A549 treated with Hydrocortisone at 1 μM for 4 hours (cell line): ENCODE results near the gene TNPO2. TPM values are rescaled to one million over a fixed set of nuclear protein-coding genes. Genes with fewer than 3 reads are reported as not detected.

Source experiments
- total RNA-seq: library from RNA; stranded (reverse); fragments of 200-300 nt; extraction: Qiagen RNA extraction; gene quantifications from 5 replicates; pipeline ENCODE4 v1.2.3, GENCODE V29; 2022

The TNPO2 gene
- total RNA-seq, result 29.9 to 34.4 TPM (median 32.2 TPM) in 5 replicates

DNA sequence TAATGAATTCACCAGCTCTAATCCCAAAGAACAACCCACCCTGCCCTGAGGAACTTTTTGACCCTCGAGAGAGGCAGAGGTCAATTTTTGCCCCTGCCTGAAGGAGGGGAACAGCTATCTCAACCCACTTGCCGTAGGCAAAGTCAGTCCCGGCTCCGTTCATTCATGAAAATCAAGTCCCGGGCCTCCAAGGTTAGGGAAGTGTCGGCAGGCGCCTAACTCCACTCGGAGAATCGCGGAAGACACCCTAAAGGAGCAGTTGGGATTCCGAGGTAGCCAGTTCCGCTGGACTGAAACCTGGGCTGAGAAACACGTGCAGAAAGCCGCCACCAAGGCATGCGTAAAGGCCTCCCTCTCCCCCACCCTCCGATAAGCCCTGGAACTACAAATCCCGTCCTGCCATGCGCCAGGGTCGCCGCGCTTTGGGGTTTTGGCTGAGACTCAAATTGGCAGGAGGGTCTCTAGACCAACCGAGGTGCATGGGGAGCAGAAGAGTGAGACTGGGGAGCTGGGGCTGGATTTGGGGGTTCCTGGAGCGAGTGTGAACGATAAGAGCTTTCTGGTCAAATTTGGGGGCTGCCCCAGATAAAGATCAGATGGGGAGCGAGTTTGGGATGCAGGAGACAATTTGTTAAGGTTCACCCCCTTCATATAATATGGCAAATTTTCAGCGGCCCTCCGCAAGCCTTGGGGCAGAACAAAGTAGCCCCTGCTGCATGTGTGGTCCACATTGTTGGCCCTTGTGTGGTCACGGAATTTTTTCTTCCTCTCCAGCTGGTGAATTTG, at the start of gene TNPO2:
TSS of gene TNPO2 (minus strand) at position 292 of the 786 bp plus-strand sequence. CDS start 2,955 bp downstream, outside the sequence.

DNA sequence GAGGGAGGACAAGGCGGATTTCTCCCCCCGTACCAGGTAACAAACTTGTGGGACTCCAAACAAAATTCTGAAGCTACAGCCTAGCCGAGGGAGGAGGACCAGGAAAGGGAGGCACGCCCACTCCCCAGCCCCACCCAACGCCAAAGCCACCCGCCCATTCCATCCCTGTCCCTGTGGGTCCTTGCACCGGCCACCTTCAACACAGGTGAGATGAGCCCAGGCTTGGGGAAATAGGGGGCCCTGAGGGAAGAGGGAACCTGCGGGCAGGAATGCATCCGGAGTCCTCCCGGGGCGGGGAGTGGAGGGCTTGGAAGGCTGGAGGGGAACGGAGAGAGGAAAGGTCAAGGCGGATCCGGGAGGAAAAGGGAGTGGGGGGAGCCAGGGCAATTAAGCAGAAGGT, 27.9 kb upstream of the TNPO2 start, which contains the start of gene BEST2:
TSS of gene BEST2 (plus strand) at position 157 of the 400 bp plus-strand sequence. CDS start 802 bp downstream, outside the sequence.

DNA sequence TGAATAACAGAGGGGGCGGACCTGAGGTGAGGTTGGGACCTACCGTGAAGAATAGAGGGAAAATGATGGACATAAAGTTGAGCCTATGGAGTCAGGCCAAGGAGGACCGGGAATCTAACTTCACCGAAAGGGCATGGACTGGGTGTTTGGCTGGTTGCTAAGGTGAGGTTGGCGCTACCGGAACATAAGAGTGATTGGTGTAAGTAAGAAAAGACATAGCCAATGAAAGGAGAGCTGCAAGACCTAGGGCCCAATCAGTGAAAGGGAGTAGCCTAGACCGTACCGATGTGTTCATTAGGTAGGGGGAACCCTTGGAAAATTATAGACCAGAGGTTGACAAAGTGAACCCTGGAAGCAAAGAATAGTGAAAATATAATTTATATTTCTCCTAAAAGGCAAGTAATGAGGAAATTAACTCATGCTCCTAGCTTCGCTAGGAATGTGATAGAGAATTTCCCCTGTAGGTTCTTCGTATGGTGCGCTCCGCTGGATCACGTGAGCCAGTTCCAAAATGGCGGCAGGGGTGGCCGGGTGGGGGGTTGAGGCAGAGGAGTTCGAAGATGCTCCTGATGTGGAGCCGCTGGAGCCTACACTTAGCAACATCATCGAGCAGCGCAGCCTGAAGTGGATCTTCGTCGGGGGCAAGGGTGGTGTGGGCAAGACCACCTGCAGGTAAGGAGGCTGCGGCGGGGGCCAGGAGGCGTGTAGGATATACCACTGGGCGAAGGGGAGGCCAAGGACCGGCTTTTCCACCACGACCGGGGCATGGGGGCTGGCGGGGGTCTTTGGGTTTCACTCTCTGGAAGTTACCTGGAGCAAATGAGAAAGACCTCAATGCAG, 13.5 kb upstream of the TNPO2 start, which contains the start of gene GET3:
TSS of gene GET3 (plus strand) at position 503 of the 840 bp plus-strand sequence. CDS start at position 512, 9 bp downstream.

DNA sequence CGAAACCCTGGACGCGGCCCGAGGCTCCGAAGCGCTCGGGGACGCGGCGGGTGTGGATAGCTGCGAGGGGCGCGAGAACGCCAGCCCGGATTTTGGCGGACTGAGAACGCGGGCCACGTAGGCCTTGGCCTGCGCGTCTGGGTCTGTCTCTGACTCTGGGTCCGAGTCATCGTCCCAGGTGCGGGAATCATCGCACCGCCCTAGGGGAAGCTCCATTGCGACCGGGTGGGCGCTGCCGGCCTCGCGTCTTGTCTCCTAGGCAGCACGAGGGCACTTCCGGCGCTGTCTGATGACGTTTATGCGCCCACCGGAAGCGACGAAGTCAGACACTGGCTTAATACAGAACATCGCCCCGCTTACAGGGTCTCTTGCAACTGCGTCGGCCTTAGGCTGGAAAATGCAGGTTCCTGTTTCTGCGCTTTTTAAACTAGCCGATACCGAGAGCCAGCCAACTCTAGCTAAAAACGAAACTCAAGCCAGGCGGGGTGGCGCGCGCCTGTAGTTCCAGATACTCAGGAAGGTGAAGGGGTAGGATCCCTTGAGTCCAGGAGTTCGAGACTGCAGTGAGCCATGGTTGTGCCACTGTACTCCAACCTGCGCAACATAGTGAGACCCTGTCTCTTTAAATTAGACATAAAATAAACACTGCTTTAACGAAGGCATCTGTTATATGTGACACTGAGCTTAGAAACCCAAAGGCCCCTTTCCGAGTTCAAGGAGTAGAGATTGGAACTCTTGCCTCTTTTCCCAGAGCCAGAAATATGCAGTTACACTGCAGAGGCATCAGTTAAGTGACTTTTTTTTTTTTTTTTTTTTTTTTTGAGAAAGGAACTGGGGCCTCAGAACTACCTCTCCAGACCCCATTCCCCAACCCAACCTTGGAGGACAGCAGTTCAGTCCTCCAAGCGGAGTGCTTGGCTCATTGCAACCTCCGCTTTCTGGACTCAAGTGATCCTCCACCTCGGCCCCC, 27.1 kb downstream of the TNPO2 start, which contains the start of gene FBXW9:
TSS of gene FBXW9 (minus strand) at position 266 of the 970 bp plus-strand sequence. CDS start at position 216, 50 bp downstream.

DNA sequence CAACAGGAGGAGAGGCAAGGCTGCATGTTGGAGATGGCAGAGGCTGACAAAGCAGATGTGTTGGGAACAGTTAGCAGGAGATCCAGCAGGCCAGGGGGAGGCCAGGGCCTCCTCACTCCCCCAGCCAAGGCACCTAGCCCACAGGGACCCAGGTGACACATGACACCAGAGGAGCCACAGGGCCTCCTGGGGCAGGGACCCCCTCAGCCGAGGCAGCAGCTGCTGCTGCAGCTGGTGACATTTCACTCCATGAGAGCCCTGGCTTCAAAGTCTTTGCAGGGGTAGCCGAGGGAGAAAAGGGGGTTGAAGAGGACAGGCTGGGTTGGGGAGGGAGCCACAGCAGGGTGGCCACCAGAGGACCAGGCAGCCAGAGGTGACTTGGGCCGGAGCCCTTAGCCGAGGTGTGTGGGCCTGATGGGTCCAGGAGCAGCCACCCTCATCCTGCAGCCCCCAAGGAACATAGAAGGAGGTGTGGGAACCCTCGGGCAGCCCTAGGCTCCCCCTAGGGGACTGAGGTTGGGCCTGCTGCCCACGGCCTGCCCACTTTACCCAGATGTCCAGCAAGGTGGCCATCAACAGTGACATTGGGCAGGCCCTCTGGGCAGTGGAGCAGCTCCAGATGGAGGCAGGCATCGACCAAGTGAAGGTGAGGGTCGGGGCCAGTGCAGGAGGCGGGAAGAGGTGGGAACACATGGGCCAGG, 36.1 kb downstream of the TNPO2 start, which contains the start of gene GNG14:
TSS of gene GNG14 (plus strand) at position 503 of the 701 bp plus-strand sequence. CDS start at position 554, 51 bp downstream.

DNA sequence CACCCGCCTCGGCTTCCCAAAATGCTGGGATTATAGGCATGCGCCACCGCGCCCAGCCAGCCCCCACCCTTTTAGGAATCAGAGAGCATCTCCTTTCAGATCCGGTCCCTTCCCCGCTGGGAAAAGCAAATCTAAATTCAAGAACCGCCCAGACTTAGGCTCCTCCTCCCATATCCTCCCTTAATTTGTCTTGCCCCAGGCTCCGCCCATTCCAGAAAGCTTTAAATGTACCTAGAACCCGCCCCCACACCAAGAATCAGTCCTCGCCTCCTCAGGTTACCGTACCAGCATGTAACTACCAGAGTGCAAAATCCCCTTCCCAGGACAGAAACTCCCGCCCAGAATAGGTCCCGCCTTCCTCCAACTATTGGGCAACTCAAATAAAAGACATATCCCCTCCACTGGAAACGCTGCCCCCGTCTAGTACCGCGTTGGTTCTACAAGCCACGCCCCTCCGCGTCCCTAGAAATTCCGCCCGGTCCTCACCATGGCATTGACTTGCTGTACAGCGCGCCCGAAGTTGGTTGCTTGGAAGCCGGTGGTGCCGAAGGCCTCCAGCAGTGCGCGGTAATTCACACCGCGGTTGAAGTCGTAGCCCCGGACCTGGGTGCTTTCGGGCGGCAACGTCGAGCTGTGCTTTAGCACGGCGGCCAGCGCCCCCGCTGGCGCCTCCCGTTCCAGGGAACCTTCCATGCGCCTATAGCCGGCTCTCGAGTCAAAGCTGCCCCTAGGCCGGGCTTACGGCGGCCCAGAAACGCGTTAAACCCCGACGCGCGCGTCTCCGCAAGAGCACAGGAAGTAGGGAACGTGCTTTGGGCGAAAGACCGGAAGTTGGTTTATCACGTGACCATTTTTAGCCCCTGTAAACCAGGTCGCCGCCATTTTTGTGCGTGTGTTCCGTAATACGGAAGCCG, 42.4 kb downstream of the TNPO2 start, which contains the start of gene DHPS:
TSS of gene DHPS (minus strand) at position 807 of the 914 bp plus-strand sequence. CDS start at position 693, 114 bp downstream.

DNA sequence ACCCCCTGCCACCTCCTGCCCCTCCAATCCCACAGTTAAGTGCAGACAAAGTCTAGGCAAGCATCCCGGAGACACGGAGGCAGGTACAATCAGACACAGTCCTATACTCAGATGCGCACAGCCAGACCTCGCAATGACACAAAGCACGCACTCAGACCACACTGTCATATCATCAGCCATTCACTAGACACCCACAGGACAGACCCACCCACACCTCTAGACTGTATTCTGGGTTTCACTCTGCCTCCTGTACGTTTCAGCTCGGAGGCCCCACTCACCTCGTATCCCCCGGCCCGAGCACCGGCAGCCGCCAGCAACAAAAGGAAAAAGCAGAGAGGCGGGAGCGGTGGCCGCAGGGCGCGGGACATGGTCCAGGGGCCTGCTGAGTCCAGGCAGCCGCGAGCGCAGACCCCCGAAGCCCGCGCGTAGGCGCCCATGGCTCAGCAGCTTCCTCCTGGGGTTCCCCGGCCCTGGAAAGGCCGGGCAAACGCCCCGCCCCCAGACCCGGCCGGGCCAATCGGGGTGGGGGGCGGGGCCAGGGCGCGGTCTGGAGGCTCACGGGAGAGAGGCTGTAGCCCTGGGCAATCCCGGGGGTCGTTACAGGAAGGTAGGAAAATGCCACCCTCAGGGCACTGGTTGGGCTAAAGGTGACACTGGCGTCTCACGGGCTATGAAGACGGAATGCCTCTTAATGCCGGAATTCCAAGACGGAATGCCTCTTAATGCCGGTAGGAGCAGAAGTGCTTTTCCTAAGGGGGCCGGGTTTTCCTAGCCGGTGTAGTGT, 57.3 kb downstream of the TNPO2 start, which contains the start of the genes MAN2B1 and WDR83:
TSS of gene MAN2B1 (minus strand) at position 478 of the 784 bp plus-strand sequence. CDS start at position 437, 41 bp downstream.
TSS of gene WDR83 (plus strand) at position 543 of the 784 bp plus-strand sequence. CDS start 2,984 bp downstream, outside the sequence.

Other genes with a start within 250 kb of the TNPO2 start
- gene ZNF709, start 239.1 kb downstream of the TNPO2 start, total RNA-seq, result not detected in 5 replicates
- 1.3 to 2.8 TPM (median 1.8 TPM) in 5 replicates for gene ZNF564, start 172.4 kb downstream of the TNPO2 start, total RNA-seq
- gene ZNF490, start 113.1 kb downstream of the TNPO2 start, total RNA-seq, result 0.39 to 1.7 TPM (median 0.70 TPM) in 5 replicates
- 5.3 to 6.9 TPM (median 6.0 TPM) in 5 replicates for gene ZNF791, start 113.0 kb downstream of the TNPO2 start, total RNA-seq
- 19.8 to 21.9 TPM (median 21.5 TPM) in 5 replicates for gene MAN2B1, start 57.2 kb downstream of the TNPO2 start, total RNA-seq
- 7.5 to 11.7 TPM (median 9.6 TPM) in 5 replicates for gene WDR83, start 57.1 kb downstream of the TNPO2 start, total RNA-seq
- 43.8 to 48.5 TPM (median 45.7 TPM) in 5 replicates for gene DHPS, start 42.1 kb downstream of the TNPO2 start, total RNA-seq
- gene GNG14, start 35.9 kb downstream of the TNPO2 start, total RNA-seq, result not detected in 5 replicates
- gene FBXW9, start 27.3 kb downstream of the TNPO2 start, total RNA-seq, result 8.9 to 13.0 TPM (median 12.3 TPM) in 5 replicates
- 144 to 206 TPM (median 199 TPM) in 5 replicates for gene TRIR, start 10.8 kb upstream of the TNPO2 start, total RNA-seq
- 81.1 to 107 TPM (median 99.5 TPM) in 5 replicates for gene GET3, start 13.6 kb upstream of the TNPO2 start, total RNA-seq
- 2.0 to 2.9 TPM (median 2.3 TPM) in 5 replicates for gene BEST2, start 27.9 kb upstream of the TNPO2 start, total RNA-seq
- gene HOOK2, start 51.6 kb upstream of the TNPO2 start, total RNA-seq, result 9.2 to 11.4 TPM (median 11.1 TPM) in 5 replicates
- 123 to 195 TPM (median 161 TPM) in 5 replicates for gene JUNB, start 67.6 kb upstream of the TNPO2 start, total RNA-seq
- gene PRDX2, start 77.9 kb upstream of the TNPO2 start, total RNA-seq, result 0.48 to 0.90 TPM (median 0.64 TPM) in 5 replicates
- 10.3 to 16.4 TPM (median 14.6 TPM) in 4 of 5 replicates, not detected in the other for gene THSD8, start 78.1 kb upstream of the TNPO2 start, total RNA-seq
- 33.2 to 47.5 TPM (median 44.6 TPM) in 5 replicates for gene RNASEH2A, start 82.7 kb upstream of the TNPO2 start, total RNA-seq
- gene RTBDN, start 110.6 kb upstream of the TNPO2 start, total RNA-seq, result 0.15 to 0.33 TPM (median 0.20 TPM) in 5 replicates
- 1.3 to 2.1 TPM (median 1.8 TPM) in 5 replicates for gene MAST1, start 114.6 kb upstream of the TNPO2 start, total RNA-seq
- gene DNASE2, start 157.5 kb upstream of the TNPO2 start, total RNA-seq, result 27.5 to 33.2 TPM (median 30.3 TPM) in 5 replicates
- 0.06 to 0.08 TPM in 2 of 5 replicates, not detected in the others for gene KLF1, start 163.3 kb upstream of the TNPO2 start, total RNA-seq
- 8.5 to 11.9 TPM (median 9.3 TPM) in 5 replicates for gene GCDH, start 167.2 kb upstream of the TNPO2 start, total RNA-seq
- gene SYCE2, start 195.4 kb upstream of the TNPO2 start, total RNA-seq, result 0.18 to 0.65 TPM (median 0.44 TPM) in 5 replicates
- 66.6 to 76.5 TPM (median 69.3 TPM) in 5 replicates for gene FARSA, start 209.8 kb upstream of the TNPO2 start, total RNA-seq
- 488 to 572 TPM (median 509 TPM) in 5 replicates for gene CALR, start 214.7 kb upstream of the TNPO2 start, total RNA-seq
- gene RAD23A, start 221.9 kb upstream of the TNPO2 start, total RNA-seq, result 74.5 to 80.5 TPM (median 76.9 TPM) in 5 replicates
- gene GADD45GIP1, start 233.3 kb upstream of the TNPO2 start, total RNA-seq, result 26.3 to 58.4 TPM (median 52.1 TPM) in 5 replicates
- gene DAND5, start 245.6 kb upstream of the TNPO2 start, total RNA-seq, result 0.07 TPM in 1 of 5 replicates, not detected in the others